ENCODE data around the gene IRF5.

- no peak for TF ChIP-seq POLR2A (IDR thresholded peaks at IDR 0.05)
- no peak for TF ChIP-seq CTCF (IDR thresholded peaks at IDR 0.05)
Observed at GRCh38 chr7:128939861-128940410, 2.2 kb downstream of the IRF5 start.
